SK-N-MC (cell line): ENCODE data around the gene LSM3.

Source experiments
- EZH2 ChIP-seq: fragments of 200-600 bp; sonication (generic); IDR thresholded peaks from one replicate; pipeline ENCODE4 v1.6.1; 2017; ENCODE audit warnings: antibody characterized with exemption
- FOXP2 ChIP-seq: optimal IDR thresholded peaks from 2 replicates; pipeline ENCODE3; 2011; ENCODE audit warnings: mild to moderate bottlenecking, moderate library complexity; ENCODE audit not compliant: insufficient read depth; ENCODE audit errors: extremely low read length, control extremely low read depth
- POLR2AphosphoS5 ChIP-seq: IDR thresholded peaks from 2 replicates; pipeline ENCODE4 v1.6.1; 2012; ENCODE audit warnings: mild to moderate bottlenecking, low read depth, low read length, borderline replicate concordance

GRCh38 chr3:14133188-14133800 is 45.3 kb upstream of the LSM3 start:
- TF ChIP-seq POLR2AphosphoS5 = no peak
- no peak for TF ChIP-seq EZH2
- TF ChIP-seq FOXP2 = no peak
